HepG2 (cell line): Measurements from ENCODE around the gene FOXL3.

ENCODE experiments used
- CHD4 ChIP-seq: fragments of 200-600 bp; sonication (generic); IDR thresholded peaks from 2 replicates; pipeline ENCODE4 v1.7.0; 2017; ENCODE audit warnings: mild to moderate bottlenecking, low read length, borderline replicate concordance
- CTCF ChIP-seq: sonication (generic); formaldehyde crosslinking; IDR thresholded peaks from 2 replicates; pipeline ENCODE4 v1.5.0; 2020; ENCODE audit warnings: mild to moderate bottlenecking, missing genetic modification reagents, moderate library complexity
- MAFK ChIP-seq, 2 experiments: IDR thresholded peaks in 1 of 2; conservative IDR thresholded peaks in 1 of 2; 2 replicates each; pipeline ENCODE4 v1.6.1; 2011; ENCODE audit warnings: improper control_type of control experiment in 2 of 2, low read length in 2 of 2
- PRDM10 ChIP-seq: sonication (generic); formaldehyde crosslinking; IDR thresholded peaks from 2 replicates; pipeline ENCODE4 v1.4.0; 2020; ENCODE audit warnings: low read depth, missing genetic modification reagents
- ZFP36 ChIP-seq: fragments of 150-350 bp; IDR thresholded peaks from 2 replicates; pipeline ENCODE4 v1.6.1; 2018; ENCODE audit warnings: borderline replicate concordance, low read length, low read depth; ENCODE audit not compliant: partially characterized antibody
- ZNF644 ChIP-seq: IDR thresholded peaks from 2 replicates; pipeline ENCODE4 v1.6.1; 2016; ENCODE audit warnings: low read depth
- ZNF737 ChIP-seq: sonication (generic); formaldehyde crosslinking; IDR thresholded peaks from 2 replicates; pipeline ENCODE4 v1.5.0; 2020; ENCODE audit warnings: missing genetic modification reagents, mild to moderate bottlenecking, borderline replicate concordance
- ZNF776 ChIP-seq: sonication (generic); formaldehyde crosslinking; IDR thresholded peaks from 2 replicates; pipeline ENCODE4 v1.4.0; 2020; ENCODE audit warnings: mild to moderate bottlenecking, missing genetic modification reagents

GRCh38 chr7:318878-319661 lies 29.1 kb downstream of the FOXL3 start:
- TF ChIP-seq ZFP36 (no peak), MAFK (conservative IDR thresholded peaks at IDR 0.05 in 1 of 2, IDR thresholded peaks at IDR 0.05 in 1 of 2; ENCODE audit: low read length in 2 of 2) (no peak), ZNF644 (CRISPR knock-in tag) (no peak), CTCF (CRISPR knock-in tag) (no peak; the same call in 1 of the 2 replicates), ZNF776 (no peak), PRDM10 (CRISPR knock-in tag) (no peak), CHD4 (no peak), ZNF737 (CRISPR knock-in tag) (no peak)
